CD4-positive, alpha-beta T cell treated with Interleukin-21 for 1 hour (primary cell): ENCODE results near the gene C19orf44.

ENCODE experiments used
- DNase-seq: peaks from one replicate; pipeline ENCODE4 v3.0.0-alpha.2; 2020

C19orf44 gene

DNA sequence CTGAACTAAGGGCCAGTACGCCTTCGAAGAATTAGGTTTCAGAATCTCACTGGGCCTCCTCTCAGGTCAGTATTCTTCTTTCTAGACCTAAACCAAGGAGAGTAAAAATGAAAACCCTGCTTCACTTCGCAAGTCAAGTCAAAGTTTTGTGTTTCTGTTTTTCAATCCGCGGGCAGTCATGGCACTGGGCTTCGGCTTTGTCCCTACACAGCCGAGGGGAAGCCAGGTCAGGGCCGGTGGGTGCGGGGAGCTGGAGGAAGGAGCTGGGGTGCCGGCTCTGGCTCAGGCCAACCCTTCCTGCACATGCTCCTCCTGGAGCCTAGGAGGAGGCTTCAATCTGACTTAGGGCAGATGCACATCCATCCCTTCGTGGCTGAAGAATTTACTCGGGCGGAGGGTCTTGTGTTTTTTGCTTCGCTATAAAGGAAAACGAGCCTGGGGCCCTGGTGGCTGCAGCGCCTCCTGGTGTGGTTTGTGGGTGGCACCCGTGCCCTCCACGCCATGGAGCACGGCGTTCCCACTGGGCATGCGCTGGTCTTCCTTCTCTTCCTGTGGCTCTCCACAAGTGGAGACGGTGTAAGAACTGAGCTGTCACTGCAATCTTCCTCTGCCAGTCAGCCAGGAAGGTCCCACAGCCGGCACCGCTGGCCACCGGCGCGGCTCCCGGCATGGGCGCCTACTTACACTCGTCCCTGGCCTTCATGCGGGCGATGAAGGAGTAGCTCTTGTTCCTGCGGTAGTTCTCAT is 22.5 kb downstream of the C19orf44 start:
- DNase-seq: no peak

DNA sequence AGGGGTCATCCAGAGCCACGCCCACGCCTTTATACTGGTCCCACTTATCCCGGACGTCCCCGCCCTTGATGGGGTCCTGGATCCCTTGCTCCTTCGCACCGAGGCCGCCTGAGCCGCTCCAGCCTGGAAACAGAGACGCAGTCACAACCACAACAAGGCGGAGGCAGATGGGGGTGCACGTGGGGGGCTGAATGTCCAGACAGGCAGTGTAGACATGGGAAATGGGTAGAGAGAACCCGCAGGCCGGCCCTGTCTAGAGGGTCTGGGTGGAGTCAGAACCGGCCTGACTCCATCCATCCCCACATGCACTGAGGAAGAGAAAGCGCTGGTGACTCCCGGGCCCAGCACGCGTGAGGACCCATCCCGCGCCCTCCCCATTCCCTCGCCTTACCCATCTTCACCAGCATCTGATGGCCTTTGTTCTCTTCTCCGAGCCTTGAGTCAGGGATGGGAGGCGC is 23.1 kb downstream of the C19orf44 start:
- no peak for DNase-seq

DNA sequence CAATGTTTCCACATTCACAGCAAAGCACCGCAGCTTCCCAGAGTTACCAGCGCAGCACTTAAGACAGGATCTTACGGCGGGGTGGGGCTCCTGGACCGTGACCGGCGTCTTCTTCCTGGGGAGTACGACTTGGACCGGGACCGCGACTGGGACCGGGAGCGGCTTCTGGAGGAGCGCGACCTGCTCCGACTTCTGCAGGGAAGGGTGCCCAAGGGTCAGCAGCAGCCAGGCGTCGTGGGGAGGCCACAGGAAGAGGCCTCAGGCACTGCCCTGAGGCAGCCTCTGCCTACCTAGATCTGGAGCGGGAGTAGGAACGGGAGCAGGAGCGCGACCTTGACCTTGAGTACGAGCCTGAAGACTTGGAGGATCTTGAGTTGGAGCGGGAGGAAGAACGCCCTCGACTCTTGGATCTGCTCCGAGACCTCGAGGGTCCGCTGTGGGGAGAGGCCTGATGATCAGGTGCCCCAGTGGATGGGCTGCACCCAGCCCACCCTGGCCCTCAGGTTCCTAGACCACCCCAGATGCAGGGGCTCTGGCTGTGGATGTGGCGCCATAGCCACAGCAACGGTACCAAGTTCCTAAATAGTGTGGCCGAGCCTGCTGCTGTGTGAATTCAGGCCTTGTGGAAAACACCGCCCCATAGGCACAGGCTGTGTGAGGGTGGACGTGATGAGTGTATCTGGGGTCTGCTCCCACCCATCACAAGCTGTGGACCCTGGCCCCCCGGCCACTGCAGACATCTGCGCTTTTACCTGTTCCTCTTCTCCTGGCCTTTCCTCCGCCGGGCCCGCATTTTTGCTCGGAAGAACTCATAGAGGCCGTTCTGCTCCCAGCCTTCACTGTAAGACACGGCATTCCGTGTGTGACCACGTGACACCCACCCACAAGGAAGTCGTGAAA is 24.1 kb downstream of the C19orf44 start:
- DNase-seq: no peak

DNA sequence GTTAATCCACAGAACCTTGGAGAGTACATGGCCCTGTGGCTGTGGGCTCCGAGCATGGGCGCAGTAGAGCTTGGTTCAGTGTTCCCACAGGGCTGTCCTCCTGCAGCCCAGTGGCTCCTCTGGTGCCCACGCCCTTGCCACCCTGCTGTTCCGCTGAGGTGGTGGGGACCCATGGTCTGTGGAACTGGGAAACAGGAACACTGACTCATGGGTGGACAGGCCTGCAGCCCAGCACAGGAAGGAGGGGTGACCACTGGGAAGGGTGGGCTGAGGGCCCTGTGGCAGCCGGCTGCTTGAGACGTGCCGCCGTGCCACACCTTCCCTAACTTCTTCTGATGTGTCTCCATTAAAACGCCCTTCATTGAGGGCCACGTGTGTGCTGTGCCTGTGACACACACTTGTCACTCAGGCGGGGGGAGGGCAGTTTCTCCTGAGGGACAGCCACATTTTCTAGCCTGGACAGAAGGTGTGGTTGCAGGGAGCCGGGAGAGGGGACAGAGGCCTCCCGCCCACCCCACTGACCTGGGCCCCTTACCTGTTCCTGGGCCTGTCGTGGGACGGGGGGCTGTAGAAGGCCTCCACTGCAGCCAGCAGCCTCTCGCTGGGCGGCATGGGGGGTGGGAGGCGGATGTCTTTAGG is 24.9 kb downstream of the C19orf44 start:
- no peak for DNase-seq

DNA sequence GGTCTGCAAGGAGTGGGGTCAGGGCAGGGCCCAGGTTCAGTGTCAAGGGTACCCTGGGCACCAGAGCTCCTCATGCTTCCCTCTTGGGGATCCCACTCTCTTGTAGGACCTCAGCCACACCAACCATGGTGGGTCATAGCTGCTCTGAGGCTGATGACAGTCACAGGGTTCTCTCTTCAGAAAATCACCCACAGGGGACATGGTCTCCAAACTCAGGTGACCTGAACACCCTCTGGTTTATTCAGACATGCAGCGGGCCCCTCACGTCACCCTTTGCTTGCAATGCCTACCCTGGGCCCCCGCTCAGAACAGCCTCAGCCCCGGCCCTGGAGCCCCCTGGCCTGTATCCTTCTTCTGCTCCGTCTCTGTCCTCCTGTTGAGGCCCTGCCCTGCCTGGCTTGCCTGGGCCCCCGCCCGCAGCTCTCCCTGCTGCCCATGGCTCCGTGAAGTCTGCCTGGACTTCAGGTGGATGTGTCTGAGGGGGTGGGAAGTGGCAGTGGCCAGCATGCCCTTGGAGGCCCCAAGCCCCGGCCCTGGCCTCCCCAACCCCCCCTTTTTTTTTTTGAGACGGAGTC is 25.6 kb downstream of the C19orf44 start:
- DNase-seq: no peak

DNA sequence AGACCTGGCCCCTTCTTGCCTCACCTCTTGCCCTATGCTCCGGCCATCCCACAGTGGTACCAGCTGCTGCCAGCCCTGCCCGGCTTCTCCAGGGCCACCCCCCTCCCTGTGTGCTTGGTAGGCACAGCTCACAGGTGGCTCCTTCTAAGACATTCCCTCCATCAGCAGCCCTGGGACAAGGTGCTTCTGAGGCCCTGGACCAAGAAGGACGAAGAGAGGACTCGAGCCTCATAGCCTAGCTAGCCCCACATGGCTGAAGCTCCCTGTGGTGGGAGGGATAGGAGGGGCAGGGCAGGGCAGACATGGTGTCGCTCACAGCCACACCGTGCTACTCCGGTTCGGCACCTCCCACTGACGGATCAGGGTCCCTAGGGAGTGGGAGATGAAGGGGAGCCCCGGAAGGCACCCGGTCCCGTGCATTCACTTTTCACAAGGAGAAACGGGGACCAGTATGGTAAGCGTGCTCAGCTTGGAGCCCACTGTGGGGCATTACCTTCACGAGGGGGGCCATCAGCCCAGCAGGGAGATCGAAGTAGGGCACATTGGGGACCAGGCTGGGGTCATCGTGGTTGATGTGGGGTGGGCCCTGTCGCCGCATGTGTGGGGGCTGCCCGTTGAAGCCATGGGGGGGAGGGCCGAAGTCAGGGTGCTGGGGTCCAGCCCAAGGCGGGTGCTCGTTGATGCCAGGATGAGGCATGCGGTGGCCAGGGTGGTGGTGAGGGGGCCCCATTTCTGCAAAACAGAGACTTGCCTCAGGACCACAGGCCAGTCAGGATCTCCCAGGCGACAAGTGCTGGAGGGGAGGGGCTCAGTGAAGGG is 26.6 kb downstream of the C19orf44 start:
- DNase-seq: no peak

DNA sequence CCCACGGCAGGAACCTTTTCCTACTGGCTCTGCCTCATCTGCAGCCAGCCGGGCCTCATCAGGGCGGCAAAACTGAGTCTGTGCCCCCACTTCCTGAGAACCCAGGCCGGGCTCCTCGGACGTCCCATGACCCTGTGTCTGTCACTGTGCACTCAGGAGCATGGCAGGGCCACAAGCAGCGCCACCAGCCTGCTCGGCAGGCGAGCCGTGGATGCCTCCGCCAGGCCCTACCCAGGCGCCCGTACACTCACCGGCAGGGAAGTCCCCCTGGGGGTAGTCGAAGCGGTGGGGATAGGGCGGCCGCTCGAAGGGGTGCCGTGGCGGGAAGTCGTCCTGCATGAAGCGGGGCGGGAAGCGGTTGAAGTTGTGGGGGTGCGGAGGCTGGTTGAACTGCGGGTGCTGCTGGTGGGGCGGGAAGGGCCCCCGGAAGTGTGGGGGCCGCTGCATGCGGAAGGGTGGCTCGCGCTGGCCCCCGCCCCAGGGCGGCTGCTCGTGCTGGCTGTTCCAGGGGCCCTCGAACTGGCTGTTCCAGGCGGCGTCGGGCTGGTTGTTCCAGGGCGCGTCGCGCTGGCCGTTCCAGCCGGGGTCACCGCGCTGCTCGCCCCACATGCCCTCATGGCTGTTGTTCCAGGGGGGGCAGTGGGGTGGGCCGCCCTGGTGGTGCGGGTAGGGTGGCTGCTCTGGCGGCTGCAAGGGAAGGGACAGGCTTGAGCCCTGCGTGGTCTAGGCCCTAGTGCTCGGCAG is 29.0 kb downstream of the C19orf44 start:
- no peak for DNase-seq

DNA sequence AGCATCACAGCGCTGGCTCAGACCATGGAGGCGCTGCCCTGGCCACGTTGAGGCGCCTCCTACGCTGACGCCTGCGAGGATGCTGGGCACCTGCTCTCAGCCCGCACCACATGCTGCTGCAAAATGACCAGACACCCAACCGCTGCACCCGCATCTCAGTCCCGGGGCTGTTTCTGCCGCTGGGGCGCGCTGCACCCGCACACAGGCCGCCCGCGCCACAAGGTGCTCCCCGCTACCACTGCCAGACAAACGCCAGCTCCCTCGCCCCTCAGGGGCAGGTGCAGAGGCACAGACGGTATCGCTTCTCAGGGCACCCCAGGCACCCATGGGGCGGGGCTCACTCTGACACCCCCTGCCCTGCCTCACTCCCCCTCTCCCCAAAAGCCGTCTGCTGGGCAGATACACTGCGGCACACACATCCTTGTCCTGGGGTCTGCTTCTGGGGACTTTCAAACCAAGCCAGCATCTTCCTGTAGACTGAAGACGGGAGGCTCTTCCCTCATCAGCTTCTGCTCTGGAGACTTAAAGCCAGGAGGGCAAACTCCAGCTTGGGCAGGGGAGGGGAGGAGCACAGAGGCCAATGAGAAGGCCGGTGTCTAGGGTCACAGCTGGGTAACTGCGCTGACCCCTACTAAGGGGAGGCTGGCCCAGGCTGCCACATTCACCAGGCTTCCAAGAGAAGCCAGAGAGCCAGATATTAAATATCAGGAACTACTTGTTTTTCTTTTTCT is 29.7 kb downstream of the C19orf44 start:
- no peak for DNase-seq

DNA sequence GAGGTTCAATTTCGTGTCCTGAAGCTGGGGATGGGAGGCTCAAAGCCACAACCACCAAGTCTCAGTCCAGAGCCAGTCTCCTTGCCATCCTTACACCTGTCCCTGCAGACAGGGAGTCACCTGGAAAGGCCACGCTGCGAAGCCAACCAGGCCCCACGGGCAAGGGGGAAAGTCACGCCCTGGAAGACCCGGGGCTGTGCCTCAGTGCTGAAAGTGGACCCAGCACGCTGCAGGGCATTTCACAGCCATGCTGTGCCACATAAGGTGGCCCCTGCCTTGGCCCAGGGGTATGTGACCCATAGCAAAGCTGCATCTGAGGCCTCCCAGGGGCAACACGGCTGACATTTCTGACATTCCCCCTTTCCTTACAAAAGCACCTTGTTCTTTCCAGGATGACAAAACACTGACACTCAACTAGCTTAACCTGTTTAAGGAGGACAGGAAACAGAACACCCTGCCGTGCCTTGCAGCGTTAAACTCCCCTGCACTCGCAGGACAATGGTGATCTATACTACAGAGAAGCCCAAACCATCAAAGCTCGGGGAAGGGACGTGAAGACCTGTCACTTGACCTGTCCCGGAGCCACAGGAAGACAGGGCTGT is 31.2 kb downstream of the C19orf44 start:
- DNase-seq: no peak

DNA sequence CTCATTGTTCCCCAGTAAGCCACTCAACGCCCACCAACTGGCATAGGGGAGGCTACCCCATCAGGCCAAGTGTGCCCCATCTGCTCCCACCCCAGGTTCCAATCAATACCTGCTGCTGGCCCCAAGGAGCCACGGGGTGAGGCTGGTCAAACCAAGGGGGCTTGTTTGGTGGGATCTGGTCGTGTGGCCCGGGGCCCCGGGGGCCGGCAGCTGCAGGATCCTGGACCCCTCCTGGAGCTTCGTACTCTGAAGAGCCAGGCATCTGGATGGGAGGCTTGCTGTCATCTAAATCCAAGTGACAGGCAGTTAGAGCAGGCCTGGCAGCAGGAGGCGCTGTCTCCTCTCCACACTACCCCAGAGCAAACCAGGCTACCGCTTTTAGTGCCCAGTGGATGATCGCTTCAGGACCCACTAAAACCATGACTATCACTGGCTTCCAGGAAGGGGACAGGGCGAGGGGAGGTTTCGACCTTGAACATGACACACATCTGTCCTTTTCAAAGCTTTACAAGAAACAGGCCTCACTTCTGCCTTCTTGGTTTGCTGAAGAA is 31.9 kb downstream of the C19orf44 start:
- peak; percentile 57 for DNase-seq

DNA sequence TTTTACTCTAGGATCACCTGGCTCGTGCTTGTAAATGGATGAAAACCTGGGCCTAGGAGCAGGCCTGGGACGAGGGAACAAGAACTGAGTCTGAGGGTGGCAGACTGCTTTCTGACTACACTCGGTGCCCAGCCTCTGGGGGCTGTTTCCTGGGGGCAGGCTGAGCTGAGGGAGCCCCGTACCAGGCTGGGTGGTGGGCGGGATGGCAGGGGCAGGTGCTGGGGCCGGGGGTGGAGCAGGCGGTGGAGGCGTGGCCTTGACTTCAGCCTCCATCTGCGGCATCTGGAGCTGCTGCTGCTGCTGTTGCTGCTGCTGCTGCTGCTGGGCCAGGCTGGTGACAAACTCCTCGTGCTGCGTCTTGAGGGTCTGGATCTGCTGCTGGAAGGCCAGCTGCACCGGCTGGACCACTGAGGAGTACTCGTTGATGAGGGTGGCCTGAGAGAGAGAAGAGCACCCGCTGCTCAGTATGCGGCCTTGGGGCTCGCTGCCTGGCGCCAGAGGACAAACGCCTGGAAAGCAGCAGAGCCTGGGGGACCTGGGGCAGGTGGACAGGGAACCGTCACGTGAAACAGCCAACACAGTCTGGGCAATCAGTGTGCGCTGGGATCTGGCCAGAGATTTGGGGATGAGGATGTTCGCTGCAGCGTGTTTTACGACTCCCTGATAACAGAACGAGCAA is 33.4 kb downstream of the C19orf44 start:
- no peak for DNase-seq

DNA sequence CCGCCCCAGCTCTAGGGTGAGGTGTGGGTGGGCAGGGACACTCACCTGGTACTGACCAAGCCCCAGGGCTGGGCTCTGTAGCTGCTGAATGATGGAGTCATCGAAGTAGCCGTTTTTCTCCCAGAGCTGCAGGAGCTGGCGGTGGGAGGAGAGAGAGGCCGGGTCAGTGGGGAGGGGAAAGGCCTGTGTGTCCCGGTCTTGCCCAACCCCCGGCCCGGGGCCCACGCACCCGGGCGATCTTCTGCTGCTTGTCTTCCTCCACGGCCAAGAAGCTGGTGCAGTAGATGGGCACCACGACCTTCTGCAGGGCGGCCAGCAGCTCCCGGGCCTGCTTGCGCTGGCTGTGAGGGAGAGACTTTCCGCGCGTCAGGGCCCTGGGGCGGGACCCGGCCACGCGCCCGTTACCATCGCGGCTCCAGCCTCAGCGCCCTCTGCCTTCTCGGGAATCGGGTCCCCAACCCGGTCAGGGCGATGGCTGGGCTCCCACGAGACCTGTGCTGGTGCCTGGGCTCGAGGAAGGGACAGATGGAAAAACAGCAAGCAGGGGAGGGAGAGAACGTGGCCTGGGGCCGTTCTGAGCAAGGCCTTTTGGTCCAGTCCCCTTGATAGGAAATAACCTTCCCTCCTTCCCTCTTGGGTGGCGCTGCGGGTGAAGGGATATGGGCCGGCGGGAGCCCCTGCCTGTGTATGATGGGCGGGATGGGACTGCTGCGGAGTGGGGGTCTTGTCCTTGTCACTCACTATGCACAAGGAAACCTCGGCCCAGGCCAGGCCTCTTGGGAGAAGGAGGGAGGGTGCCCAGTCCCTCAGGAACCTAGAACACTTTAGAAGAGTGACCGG is 34.6 kb downstream of the C19orf44 start:
- DNase-seq: no peak

DNA sequence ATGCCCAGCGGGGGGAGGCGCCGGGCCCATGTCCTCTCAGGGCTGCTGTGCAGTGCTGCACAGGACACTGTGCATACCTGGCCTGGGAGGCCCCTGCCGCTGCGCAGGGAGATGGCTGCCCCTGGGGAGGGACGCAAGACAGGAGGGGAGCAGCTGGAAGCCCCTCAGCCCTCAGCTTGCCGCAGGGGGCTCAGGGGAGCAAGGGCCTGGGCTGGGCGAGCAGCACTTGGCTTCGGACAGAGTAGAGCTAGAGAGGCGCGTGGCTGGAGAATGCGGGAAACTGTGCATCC is 35.1 kb downstream of the C19orf44 start:
- DNase-seq: no peak

DNA sequence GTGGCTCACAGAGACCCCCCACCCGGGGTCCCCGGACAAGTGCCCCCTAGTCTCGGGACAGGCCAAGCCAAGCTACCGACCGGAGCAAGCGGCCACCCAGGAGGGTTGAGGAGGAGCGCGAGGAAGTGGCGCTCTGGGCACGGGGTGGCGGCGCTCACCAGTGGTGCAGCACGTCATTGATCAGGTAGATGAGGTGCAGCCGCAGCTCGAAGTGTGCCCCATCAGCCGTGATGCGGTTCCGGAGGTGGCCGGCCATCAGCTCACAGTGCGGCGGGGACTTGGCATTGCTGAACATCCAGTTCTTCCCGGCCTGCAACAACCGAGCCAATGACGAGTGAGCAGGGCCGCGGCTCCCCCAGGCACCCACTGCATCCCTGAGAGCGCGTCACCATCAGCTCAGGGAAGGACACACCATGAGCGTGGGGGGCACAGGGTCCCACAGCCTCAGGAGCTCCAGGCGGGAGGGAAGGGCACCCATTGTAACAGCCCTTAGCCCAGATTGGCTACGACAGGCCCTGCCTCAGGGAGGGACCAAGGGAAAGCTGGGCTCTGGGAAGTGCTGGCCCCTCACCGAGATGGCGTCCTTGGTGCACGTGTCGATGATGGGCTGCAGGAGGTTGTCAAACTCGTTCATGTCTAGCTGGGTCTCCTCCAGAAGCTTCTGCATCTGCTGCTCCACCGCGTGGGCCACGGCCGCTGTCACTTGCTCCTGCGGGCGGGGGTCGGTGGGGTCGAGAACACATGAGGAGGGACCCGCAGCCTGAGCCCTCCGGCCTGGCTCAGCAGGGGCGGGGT is 36.4 kb downstream of the C19orf44 start:
- no peak for DNase-seq

DNA sequence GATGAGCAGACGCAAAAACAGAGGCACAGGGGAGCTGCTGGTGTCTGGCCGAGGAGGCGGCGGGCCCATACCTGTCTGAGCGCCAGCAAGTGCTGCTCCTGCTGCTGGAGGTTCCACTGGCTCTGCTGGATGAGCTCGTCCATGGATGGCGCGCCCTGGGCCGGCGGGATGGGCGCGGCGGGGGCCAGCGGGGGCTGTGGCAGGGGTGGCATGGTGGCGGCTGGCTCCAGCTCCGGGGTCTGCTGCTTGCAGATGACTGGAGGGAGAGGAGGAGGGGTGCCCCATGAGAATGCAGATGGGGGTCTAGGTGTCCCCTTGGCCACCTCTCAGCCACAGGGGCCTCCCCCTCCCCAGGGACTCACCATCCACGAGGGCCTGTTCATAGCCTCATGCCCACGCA is 39.2 kb downstream of the C19orf44 start:
- DNase-seq: no peak

DNA sequence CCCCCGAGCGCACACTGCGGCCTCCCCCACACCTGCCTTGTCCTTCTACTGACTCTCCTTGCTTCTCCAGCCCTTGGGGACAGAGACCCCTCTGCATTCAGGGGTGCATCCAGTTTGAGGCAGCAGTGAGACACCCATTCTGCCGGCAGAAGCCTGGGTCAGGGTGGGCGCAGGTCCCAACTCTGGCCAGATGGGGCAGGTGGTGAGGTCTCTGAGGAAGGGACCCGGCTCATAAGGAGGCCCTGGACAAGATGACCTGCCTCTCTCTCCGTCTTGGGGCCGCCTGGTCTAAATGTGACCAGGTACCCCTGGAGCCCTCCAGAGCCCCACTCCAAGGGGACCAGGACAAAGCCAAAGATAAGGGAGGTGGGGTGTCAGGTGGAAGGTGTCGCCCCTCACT is 39.9 kb downstream of the C19orf44 start:
- DNase-seq: no peak

DNA sequence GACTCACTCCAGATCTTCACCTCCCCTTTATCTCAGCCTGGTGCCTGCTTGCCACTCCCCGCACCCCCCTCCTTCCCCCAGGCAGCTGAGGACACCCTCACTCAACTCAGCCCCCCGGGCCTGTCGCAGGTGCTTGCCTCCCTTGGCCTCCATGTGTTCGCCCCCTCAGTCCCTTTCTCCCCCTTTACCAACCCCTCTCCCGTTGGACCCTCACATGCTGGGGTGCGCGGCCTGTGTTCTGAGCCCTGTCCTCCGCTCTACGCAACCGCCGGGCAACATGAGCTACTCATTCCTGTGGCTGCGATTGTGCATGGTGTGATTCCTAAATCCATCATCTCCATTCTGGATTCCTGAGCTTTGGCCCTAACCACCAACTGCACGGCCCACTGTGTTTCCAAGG is 40.9 kb downstream of the C19orf44 start:
- DNase-seq: no peak

DNA sequence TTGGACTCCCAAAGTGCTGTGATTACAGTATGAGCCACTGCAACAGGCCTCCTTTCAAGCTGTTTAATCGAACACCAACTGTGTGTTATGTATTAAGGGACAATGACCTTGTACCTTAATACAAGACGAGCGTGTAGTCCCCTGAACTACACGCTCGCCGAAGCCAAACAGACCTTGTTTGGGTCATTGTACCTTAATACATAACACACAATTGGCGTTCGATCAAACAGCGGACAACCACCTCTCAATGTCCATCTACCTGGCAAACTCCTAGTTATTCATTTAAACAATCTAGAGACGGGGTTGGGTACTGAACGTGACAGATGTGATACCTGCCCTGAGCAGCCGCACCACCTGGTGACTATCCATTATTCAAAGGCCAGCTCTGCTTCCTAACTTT is 44.8 kb downstream of the C19orf44 start:
- no peak for DNase-seq
